Suprapubic skin (tissue), 4 donors: ENCODE data around the gene PMEPA1. TPM values are rescaled to one million over a fixed set of nuclear protein-coding genes. Genes with fewer than 3 reads are reported as not detected.

Experiments used
- DNase-seq, 2 donors: peaks; one replicate each; pipeline ENCODE4 v3.0.0-alpha.2; 2019; ENCODE audit warnings: low spot score in 2 of 2
- H3K27ac ChIP-seq: fragments of 200-600 bp; sonication (generic); one replicate; pipeline ENCODE4 v1.5.1; 2019
- H3K27me3 ChIP-seq: fragments of 200-600 bp; sonication (generic); one replicate; pipeline ENCODE4 v1.5.1; 2019
- H3K36me3 ChIP-seq: fragments of 200-600 bp; sonication (generic); one replicate; pipeline ENCODE4 v1.5.1; 2019
- H3K4me1 ChIP-seq: fragments of 200-600 bp; sonication (generic); one replicate; pipeline ENCODE4 v1.5.1; 2019
- H3K4me3 ChIP-seq: fragments of 200-600 bp; sonication (generic); one replicate; pipeline ENCODE4 v1.5.1; 2019; ENCODE audit warnings: mild to moderate bottlenecking
- H3K9me3 ChIP-seq: fragments of 200-600 bp; sonication (generic); one replicate; pipeline ENCODE4 v1.5.1; 2019
- CTCF ChIP-seq, 2 donors: fragments of 200-600 bp in 1 of 2; fragments of 450-650 bp in 1 of 2; sonication (generic) in 1 of 2; IDR thresholded peaks; one replicate each; pipeline ENCODE4 v1.5.1; 2016 to 2019; ENCODE audit warnings: antibody characterized with exemption in 2 of 2, mild to moderate bottlenecking in 1 of 2, moderate library complexity in 1 of 2
- EP300 ChIP-seq: sonication (generic); formaldehyde crosslinking; IDR thresholded peaks from one replicate; pipeline ENCODE4 v1.6.1; 2017; ENCODE audit warnings: antibody characterized with exemption
- POLR2A ChIP-seq, 2 donors: fragments of 450-650 bp; IDR thresholded peaks; one replicate each; pipeline ENCODE4 v1.6.1; 2017; ENCODE audit warnings: antibody characterized with exemption in 2 of 2, mild to moderate bottlenecking in 2 of 2, moderate library complexity in 2 of 2
- POLR2AphosphoS5 ChIP-seq, 3 donors: sonication (generic); formaldehyde crosslinking; IDR thresholded peaks; one replicate each; pipeline ENCODE4 v1.6.1; 2017; ENCODE audit warnings: antibody characterized with exemption in 3 of 3
- WGBS: methylation state at CpG from one replicate; pipeline ENCODE4 v1.1.5; 2018; 5-methylcytosine and 5-hydroxymethylcytosine counted together
- total RNA-seq, 4 donors: library from RNA; depleted of rRNA; stranded (reverse); fragments of >200 nt; gene quantifications; one replicate each; pipeline ENCODE4 v1.1.0, GENCODE V29; 2016

Gene PMEPA1
- total RNA-seq, 4 donors from 2014 or later: 9.5 to 20.4 (median 16.2) TPM

- 88% methylated on average over 2 of the region's 2 CpGs for WGBS
- Histone ChIP-seq H3K36me3 (no peaks in the 10 kb centered on the region), H3K27me3 (no peaks in the 10 kb centered on the region), H3K9me3 (no peaks in the 10 kb centered on the region), H3K4me3 (no peak overlapping the region), H3K4me1 (peaks cover 31% of the 10 kb centered on the region), H3K27ac (no peak overlapping the region)
- no peak for TF ChIP-seq POLR2AphosphoS5 (IDR thresholded peaks at IDR 0.05)
- no peak for TF ChIP-seq EP300
- no peak for TF ChIP-seq CTCF (IDR thresholded peaks at IDR 0.05)
- TF ChIP-seq POLR2A (IDR thresholded peaks at IDR 0.05): no peak
- no peak for DNase-seq
Observed at GRCh38 chr20:57625978-57626377, 83.8 kb downstream of the PMEPA1 start.

- WGBS: 86% methylated on average over 7 of the region's 7 CpGs
Observed at GRCh38 chr20:57625181-57625958, 84.4 kb downstream of the PMEPA1 start.

DNA sequence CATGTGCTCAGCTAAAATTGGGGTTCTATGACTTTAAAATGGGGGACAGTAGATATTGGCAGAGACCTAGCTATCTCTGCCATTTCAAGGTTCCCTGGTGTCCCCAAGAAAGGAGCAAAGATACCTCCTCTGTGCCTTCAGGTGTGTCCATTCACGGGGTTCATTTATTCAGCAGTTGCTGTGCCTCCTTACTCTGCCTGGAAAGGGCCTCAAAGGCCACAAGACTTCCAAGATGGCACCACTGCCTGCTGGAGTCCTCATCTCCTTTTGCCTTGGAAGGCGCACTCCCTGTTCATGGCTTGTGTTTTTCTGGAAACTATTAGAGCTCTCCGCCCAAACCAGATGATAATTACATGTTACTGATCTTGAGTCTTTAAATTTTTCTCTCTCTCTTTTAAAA lies 85.7 kb downstream of the PMEPA1 start:
- DNase-seq: no peak
- no peak for TF ChIP-seq POLR2A (IDR thresholded peaks at IDR 0.05)
- no peak for TF ChIP-seq POLR2AphosphoS5 (IDR thresholded peaks at IDR 0.05)
- Histone ChIP-seq H3K4me1 (peaks cover 29% of the 10 kb centered on the region), H3K36me3 (no peaks in the 10 kb centered on the region), H3K9me3 (no peaks in the 10 kb centered on the region), H3K4me3 (no peak overlapping the region), H3K27ac (no peak overlapping the region), H3K27me3 (no peaks in the 10 kb centered on the region)
- WGBS: 64% methylated on average over 3 of the region's 3 CpGs

More at GRCh38 chr20:57625181-57625958, 84.4 kb downstream of the PMEPA1 start:
- no peak overlapping the region for H3K4me3 ChIP-seq
- H3K27me3 ChIP-seq: no peaks in the 10 kb centered on the region
- no peaks in the 10 kb centered on the region for H3K9me3 ChIP-seq
- TF ChIP-seq POLR2AphosphoS5 (IDR thresholded peaks at IDR 0.05) (no peak), CTCF (IDR thresholded peaks at IDR 0.05) (no peak), POLR2A (IDR thresholded peaks at IDR 0.05) (no peak), EP300 (no peak)
- no peak overlapping the region for H3K27ac ChIP-seq
- no peaks in the 10 kb centered on the region for H3K36me3 ChIP-seq
- peaks cover 31% of the 10 kb centered on the region for H3K4me1 ChIP-seq
- no peak for DNase-seq

DNA sequence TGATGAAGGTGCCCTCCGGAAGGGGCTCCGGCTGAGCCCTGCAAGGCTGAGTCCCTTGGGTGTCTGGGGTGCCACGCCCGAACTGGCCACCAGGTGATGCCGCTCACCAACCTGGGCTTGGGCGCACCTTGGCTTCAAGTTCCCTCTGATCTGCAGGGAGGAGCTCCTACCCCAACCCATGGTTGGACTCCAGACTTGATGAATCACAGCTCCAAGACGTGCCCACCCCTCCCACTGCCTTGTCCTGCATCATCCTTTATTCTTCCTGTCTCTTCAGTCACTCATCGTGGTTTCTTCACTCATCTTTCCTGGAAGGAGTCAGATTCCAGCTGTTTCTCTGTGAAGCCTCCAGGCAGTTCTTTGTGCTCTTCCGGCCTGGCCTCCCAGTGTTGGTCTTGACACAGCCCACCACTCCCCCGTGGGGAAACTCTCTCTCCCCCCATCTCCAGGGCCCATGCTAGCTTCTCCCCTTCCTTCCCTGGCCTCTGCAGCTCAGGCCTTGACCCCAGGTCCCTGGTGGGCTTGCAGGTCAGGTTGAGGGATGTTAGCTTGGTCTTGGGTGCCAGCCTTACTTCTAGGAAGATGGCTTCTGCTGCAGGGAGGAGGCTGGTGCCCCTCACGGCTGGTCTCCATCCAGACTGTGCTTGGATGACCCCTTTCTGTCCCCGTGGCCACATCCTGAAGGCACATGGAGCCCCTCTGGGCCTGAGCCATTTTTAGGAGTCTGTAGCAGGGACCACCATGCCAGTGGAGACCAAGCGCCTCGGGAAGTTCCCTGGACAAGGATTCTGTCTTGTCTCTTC lies 87.0 kb downstream of the PMEPA1 start:
- peaks cover 18% of the 10 kb centered on the region for H3K4me1 ChIP-seq
- H3K36me3 ChIP-seq: no peaks in the 10 kb centered on the region
- peak in 1 of 2 donors; percentile 80 for DNase-seq
- peaks cover 4% of the 10 kb centered on the region for H3K27me3 ChIP-seq
- no peak overlapping the region for H3K27ac ChIP-seq
- TF ChIP-seq POLR2A (IDR thresholded peaks at IDR 0.05) (no peak), CTCF (IDR thresholded peaks at IDR 0.05) (peak; percentile 39 to 73)
- H3K4me3 ChIP-seq: no peak overlapping the region
- 40% methylated on average over 11 of the region's 14 CpGs for WGBS
- no peaks in the 10 kb centered on the region for H3K9me3 ChIP-seq

DNA sequence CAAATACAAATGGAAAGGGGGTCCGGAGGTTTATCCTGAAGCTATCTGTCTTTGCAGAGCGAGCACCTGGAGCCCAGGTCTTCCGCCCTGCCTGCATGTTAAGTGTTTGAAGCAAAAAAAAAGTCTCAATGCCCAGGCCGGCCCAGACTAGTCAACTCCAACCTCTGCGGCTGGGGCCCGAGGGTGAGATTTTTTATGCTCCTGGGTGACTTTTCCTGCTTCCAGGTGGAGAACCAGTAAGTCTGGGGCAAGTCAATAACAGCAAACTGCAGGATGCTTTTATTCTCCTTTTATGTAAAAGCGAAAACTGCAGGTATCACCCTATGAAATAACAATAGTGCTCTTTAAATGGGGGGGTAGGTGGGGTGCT lies 87.6 kb downstream of the PMEPA1 start:
- DNase-seq: no peak
- no peak for TF ChIP-seq POLR2AphosphoS5 (IDR thresholded peaks at IDR 0.05)
- no peak for TF ChIP-seq EP300
- no peak for TF ChIP-seq POLR2A (IDR thresholded peaks at IDR 0.05)
- TF ChIP-seq CTCF (IDR thresholded peaks at IDR 0.05): no peak

More for the DNA sequence above, 87.6 kb downstream of the PMEPA1 start:
- Histone ChIP-seq H3K27ac (no peak overlapping the region), H3K4me3 (no peak overlapping the region), H3K36me3 (no peaks in the 10 kb centered on the region), H3K27me3 (peaks cover 4% of the 10 kb centered on the region), H3K4me1 (peaks cover 12% of the 10 kb centered on the region), H3K9me3 (no peaks in the 10 kb centered on the region)
- 57% methylated on average over 7 of the region's 7 CpGs for WGBS
